A549 (cell line): ENCODE measurements around the gene ANKRD23. TPM values are rescaled to one million over a fixed set of nuclear protein-coding genes. Genes with fewer than 3 reads are reported as not detected.

Source experiments
- ATAC-seq, 2 experiments: fragments of 200-7000 bp in 1 of 2; fragments of >200 bp in 1 of 2; cut with Nextera tagmentation in 1 of 2; cut with Tn5 transposase in 1 of 2; 3 replicates each; pipeline versions ENCODE4 v1.8.0 to v1.9.1; 2018 to 2020; ENCODE audit warnings: mild to moderate bottlenecking in 1 of 2, moderate library complexity in 1 of 2
- CTCF ChIA-PET: fragments of 300-600 bp; sonication (Branson Sonifier 250); formaldehyde crosslinking; extraction: SDS; loops from one replicate; lab custom pipeline; 2021; ENCODE audit warnings: antibody characterized with exemption, inconsistent platforms; lab: Yijun Ruan, JAX
- POLR2A ChIA-PET: fragments of 350-600 bp; formaldehyde crosslinking; extraction: SDS; loops from one replicate; lab custom pipeline; 2021; ENCODE audit warnings: antibody characterized with exemption, inconsistent platforms; lab: Yijun Ruan, JAX
- DNase-seq, 2 experiments: peaks; one replicate each; pipeline versions ENCODE4 v3.0.0 to v3.0.0-alpha.2; 2011 to 2016; ENCODE audit warnings: low read depth in 1 of 2, low spot score in 1 of 2
- FAIRE-seq: peaks from 2 replicates; lab custom pipeline; 2011; peaks lifted over from hg19 to GRCh38; lab: Jason Lieb, UNC
- H3K27ac ChIP-seq, 2 experiments: fragments of >200 bp; sonication (Bioruptor Twin); formaldehyde crosslinking; 3 replicates each; pipeline ENCODE4 v1.5.1; 2016 to 2017
- H3K4me1 ChIP-seq: fragments of >200 bp; sonication (Bioruptor Twin); formaldehyde crosslinking; 3 replicates; pipeline ENCODE4 v1.6.1; 2016
- H3K4me2 ChIP-seq: fragments of >200 bp; sonication (Bioruptor Twin); formaldehyde crosslinking; 3 replicates; pipeline ENCODE4 v1.6.1; 2016
- H3K4me3 ChIP-seq: fragments of >200 bp; sonication (Bioruptor Twin); formaldehyde crosslinking; 3 replicates; pipeline ENCODE4 v1.5.1; 2016
- H3K9me3 ChIP-seq: fragments of >200 bp; sonication (Bioruptor Twin); formaldehyde crosslinking; 3 replicates; pipeline ENCODE4 v1.6.1; 2016
- E2F6 ChIP-seq: IDR thresholded peaks from 2 replicates; pipeline ENCODE4 v1.6.1; 2012; ENCODE audit warnings: low read depth, borderline replicate concordance
- EP300 ChIP-seq, 2 experiments: fragments of >200 bp; sonication (Bioruptor Twin); formaldehyde crosslinking; IDR thresholded peaks; 2 replicates in 1 of 2; 3 replicates in 1 of 2; pipeline ENCODE4 v1.6.1; 2016 to 2017
- HEYL ChIP-seq: fragments of 250-450 bp; sonication (Bioruptor Pico); IDR thresholded peaks from 2 replicates; pipeline ENCODE4 v1.8.0; 2021; ENCODE audit warnings: mild to moderate bottlenecking, moderate library complexity
- JUNB ChIP-seq: fragments of >200 bp; sonication (Bioruptor Twin); formaldehyde crosslinking; IDR thresholded peaks from 2 replicates; pipeline ENCODE4 v1.6.1; 2016
- KDM1A ChIP-seq: fragments of 200-600 bp; sonication (generic); IDR thresholded peaks from 2 replicates; pipeline ENCODE4 v1.6.1; 2016; ENCODE audit warnings: low read depth, mild to moderate bottlenecking
- MAFK ChIP-seq: fragments of 450-650 bp; IDR thresholded peaks from 2 replicates; pipeline ENCODE4 v1.6.1; 2014; ENCODE audit not compliant: partially characterized antibody
- MAZ ChIP-seq: fragments of 150-350 bp; IDR thresholded peaks from 2 replicates; pipeline ENCODE4 v1.6.1; 2014; ENCODE audit warnings: antibody characterized with exemption, low read depth, low read length, borderline replicate concordance
- NPAS2 ChIP-seq: fragments of 250-450 bp; sonication (Bioruptor Pico); IDR thresholded peaks from 2 replicates; pipeline ENCODE4 v1.8.0; 2022; ENCODE audit warnings: mild to moderate bottlenecking, moderate library complexity, borderline replicate concordance
- POLR2A ChIP-seq: IDR thresholded peaks from 2 replicates; pipeline ENCODE4 v1.6.1; 2012; ENCODE audit warnings: mild to moderate bottlenecking, low read length
- RAD21 ChIP-seq, 2 experiments: fragments of >200 bp in 1 of 2; sonication (Bioruptor Twin) in 1 of 2; formaldehyde crosslinking in 1 of 2; IDR thresholded peaks in 1 of 2; conservative IDR thresholded peaks in 1 of 2; 2 replicates in 1 of 2; 3 replicates in 1 of 2; pipeline ENCODE4 v1.6.1; 2012 to 2018; ENCODE audit warnings: inconsistent platforms in 1 of 2
- RARB ChIP-seq: fragments of 250-450 bp; sonication (Bioruptor Pico); IDR thresholded peaks from 2 replicates; pipeline ENCODE4 v1.8.0; 2021; ENCODE audit warnings: mild to moderate bottlenecking, moderate library complexity
- SREBF2 ChIP-seq: fragments of 450-650 bp; IDR thresholded peaks from 2 replicates; pipeline ENCODE4 v1.6.1; 2014; ENCODE audit warnings: mild to moderate bottlenecking, moderate library complexity
- TFCP2L1 ChIP-seq: fragments of 250-450 bp; sonication (Bioruptor Pico); IDR thresholded peaks from 2 replicates; pipeline ENCODE4 v1.5.0; 2021; ENCODE audit warnings: mild to moderate bottlenecking
- TP53 ChIP-seq: fragments of 250-450 bp; sonication (Bioruptor Pico); IDR thresholded peaks from 2 replicates; pipeline ENCODE4 v1.5.0; 2021; ENCODE audit warnings: mild to moderate bottlenecking, moderate library complexity
- ZSCAN20 ChIP-seq: fragments of 250-450 bp; sonication (Bioruptor Pico); IDR thresholded peaks from 2 replicates; pipeline ENCODE4 v1.8.0; 2022; ENCODE audit warnings: mild to moderate bottlenecking, moderate library complexity
- WGBS: methylation state at CpG from one replicate; pipeline ENCODE4 v1.1.6; 2017; ENCODE audit errors: missing lambda C conversion rate; 5-methylcytosine and 5-hydroxymethylcytosine counted together
- polyA plus RNA-seq, 4 experiments: library from polyadenylated mRNA; depleted of rRNA in 3 of 4; stranded (reverse); fragments of >200 nt; fragmentation: RNase III in 1 of 4; extraction: RNeasy Plus Mini Kit Qiagen cat#74134 plus additional on column Dnase treatment in 1 of 4; gene quantifications; 2 replicates in 3 of 4; 3 replicates in 1 of 4; pipeline ENCODE4 v1.2.3, GENCODE V29; 2011 to 2017
- TF ChIP-seq, protein P1 (sequence below): fragments of 250-450 bp; sonication (Bioruptor Pico); IDR thresholded peaks from 2 replicates; pipeline ENCODE4 v1.5.0; 2021; ENCODE audit warnings: mild to moderate bottlenecking, moderate library complexity, borderline replicate concordance
- TF ChIP-seq, protein P2 (sequence below): fragments of >200 bp; sonication (Bioruptor Twin); formaldehyde crosslinking; IDR thresholded peaks from 2 replicates; pipeline ENCODE4 v1.6.1; 2016
- TF ChIP-seq, protein P3 (sequence below): fragments of >200 bp; sonication (Bioruptor Twin); formaldehyde crosslinking; IDR thresholded peaks from 3 replicates; pipeline ENCODE4 v1.6.1; 2016

ANKRD23 gene
- polyA plus RNA-seq, 2 of the 4 experiments (the other 2 are of a cell fraction), result 1.9 to 2.4 TPM

GRCh38 chr2:96826546-96827278 is 17.1 kb downstream of the ANKRD23 start:
- Histone ChIP-seq H3K27ac (no peak overlapping the region), H3K9me3 (no peaks in the 10 kb centered on the region), H3K4me2 (no peak overlapping the region), H3K4me3 (no peak overlapping the region), H3K4me1 (peaks cover 16% of the 10 kb centered on the region)
- no peak for ATAC-seq
- no peak for TF ChIP-seq E2F6
- no peak for TF ChIP-seq NPAS2 (CRISPR knock-in tag)
- no peak for TF ChIP-seq SREBF2
- TF ChIP-seq EP300 (IDR thresholded peaks at IDR 0.05), result no peak
- TF ChIP-seq MAFK, result no peak
- no peak for TF ChIP-seq RAD21 (conservative IDR thresholded peaks at IDR 0.05 in 1 of 2, IDR thresholded peaks at IDR 0.05 in 1 of 2)
- TF ChIP-seq, protein P1, sequence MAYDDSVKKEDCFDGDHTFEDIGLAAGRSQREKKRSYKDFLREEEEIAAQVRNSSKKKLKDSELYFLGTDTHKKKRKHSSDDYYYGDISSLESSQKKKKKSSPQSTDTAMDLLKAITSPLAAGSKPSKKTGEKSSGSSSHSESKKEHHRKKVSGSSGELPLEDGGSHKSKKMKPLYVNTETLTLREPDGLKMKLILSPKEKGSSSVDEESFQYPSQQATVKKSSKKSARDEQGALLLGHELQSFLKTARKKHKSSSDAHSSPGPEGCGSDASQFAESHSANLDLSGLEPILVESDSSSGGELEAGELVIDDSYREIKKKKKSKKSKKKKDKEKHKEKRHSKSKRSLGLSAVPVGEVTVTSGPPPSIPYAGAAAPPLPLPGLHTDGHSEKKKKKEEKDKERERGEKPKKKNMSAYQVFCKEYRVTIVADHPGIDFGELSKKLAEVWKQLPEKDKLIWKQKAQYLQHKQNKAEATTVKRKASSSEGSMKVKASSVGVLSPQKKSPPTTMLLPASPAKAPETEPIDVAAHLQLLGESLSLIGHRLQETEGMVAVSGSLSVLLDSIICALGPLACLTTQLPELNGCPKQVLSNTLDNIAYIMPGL (CRISPR knock-in tag), result no peak
- DNase-seq, result no peak
- FAIRE-seq, result no peak
- ChIA-PET CTCF (interaction anchor here (1.3 to 6.2 kb wide), 3 partner anchors 10 to 42 kb away, joined by 4 to 24 read pairs (median 4); partner anchors contain the start of genes ANKRD39 and CNNM3), POLR2A (no interaction called here)
- 97% methylated on average over 20 of the region's 22 CpGs for WGBS

- DNase-seq (no peak), ATAC-seq (no peak), FAIRE-seq (no peak)
- no peak overlapping the region for H3K4me3 ChIP-seq
- POLR2A ChIA-PET, result no interaction called here
- 91% methylated on average over 14 of the region's 14 CpGs for WGBS
- H3K9me3 ChIP-seq, result no peaks in the 10 kb centered on the region
- no peak overlapping the region; a peak in 1 of 6 replicates for H3K27ac ChIP-seq
- CTCF ChIA-PET, result interaction anchor here (1.0 to 6.2 kb wide), 5 partner anchors 9 to 287 kb away, joined by 3 to 24 read pairs (median 4); partner anchors contain the start of genes ANKRD36, ANKRD39 and CNNM3
- H3K4me1 ChIP-seq, result peaks cover 14% of the 10 kb centered on the region
- TF ChIP-seq, protein P2, sequence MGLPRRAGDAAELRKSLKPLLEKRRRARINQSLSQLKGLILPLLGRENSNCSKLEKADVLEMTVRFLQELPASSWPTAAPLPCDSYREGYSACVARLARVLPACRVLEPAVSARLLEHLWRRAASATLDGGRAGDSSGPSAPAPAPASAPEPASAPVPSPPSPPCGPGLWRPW, result no peak
- TF ChIP-seq ZSCAN20 (CRISPR knock-in tag) (no peak), POLR2A (no peak), JUNB (no peak), TFCP2L1 (CRISPR knock-in tag) (no peak), RARB (CRISPR knock-in tag) (no peak), HEYL (no peak), TP53 (CRISPR knock-in tag) (no peak), MAZ (no peak), KDM1A (no peak)
- TF ChIP-seq, protein P3, sequence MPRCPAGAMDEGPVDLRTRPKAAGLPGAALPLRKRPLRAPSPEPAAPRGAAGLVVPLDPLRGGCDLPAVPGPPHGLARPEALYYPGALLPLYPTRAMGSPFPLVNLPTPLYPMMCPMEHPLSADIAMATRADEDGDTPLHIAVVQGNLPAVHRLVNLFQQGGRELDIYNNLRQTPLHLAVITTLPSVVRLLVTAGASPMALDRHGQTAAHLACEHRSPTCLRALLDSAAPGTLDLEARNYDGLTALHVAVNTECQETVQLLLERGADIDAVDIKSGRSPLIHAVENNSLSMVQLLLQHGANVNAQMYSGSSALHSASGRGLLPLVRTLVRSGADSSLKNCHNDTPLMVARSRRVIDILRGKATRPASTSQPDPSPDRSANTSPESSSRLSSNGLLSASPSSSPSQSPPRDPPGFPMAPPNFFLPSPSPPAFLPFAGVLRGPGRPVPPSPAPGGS, result no peak
- no peak overlapping the region for H3K4me2 ChIP-seq
Observed at GRCh38 chr2:96825057-96825456, 18.8 kb downstream of the ANKRD23 start.
